ENCODE data around the gene DGCR2.

DNA sequence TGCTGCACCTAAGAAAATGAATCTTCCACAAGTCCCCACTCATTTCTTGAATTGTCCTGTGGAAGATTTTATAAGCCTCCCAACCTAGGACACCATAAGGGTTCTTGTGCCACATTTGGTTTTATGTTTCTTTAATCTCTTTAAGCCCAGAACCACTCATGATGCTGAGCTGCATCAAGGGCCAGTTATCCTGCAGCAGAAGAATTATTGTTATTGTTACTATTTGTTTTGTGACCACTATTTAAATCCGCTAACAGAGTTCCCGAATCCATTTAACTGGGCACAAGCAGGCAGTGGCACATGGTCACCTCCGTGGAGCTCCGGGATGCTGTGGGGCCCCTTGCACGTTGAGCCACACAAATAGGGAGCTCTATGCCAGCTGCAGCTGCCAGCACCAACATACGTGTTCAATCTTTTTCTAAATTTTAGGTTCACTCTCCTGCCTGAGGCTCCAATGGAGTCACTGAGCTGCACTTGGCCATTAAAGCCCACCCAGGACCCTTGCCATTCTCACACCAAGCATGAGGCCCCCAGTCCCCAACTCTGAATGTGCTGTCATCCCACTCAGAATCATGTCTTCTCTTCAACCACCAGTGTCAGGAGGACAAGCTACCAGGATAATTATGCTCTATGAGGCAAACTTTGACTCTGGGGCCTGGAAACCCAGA is 60.6 kb downstream of the DGCR2 start:
- TF ChIP-seq, protein P1, sequence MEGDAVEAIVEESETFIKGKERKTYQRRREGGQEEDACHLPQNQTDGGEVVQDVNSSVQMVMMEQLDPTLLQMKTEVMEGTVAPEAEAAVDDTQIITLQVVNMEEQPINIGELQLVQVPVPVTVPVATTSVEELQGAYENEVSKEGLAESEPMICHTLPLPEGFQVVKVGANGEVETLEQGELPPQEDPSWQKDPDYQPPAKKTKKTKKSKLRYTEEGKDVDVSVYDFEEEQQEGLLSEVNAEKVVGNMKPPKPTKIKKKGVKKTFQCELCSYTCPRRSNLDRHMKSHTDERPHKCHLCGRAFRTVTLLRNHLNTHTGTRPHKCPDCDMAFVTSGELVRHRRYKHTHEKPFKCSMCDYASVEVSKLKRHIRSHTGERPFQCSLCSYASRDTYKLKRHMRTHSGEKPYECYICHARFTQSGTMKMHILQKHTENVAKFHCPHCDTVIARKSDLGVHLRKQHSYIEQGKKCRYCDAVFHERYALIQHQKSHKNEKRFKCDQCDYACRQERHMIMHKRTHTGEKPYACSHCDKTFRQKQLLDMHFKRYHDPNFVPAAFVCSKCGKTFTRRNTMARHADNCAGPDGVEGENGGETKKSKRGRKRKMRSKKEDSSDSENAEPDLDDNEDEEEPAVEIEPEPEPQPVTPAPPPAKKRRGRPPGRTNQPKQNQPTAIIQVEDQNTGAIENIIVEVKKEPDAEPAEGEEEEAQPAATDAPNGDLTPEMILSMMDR (IDR thresholded peaks at IDR 0.05; ENCODE audit: low read depth, low read length): no peak
- no peak for TF ChIP-seq EZH2phosphoT487 (IDR thresholded peaks at IDR 0.05; ENCODE audit: low read depth)

Data from OCI-LY3 (cell line).